Fibroblast of skin of left quadriceps (primary cell): ENCODE data around the gene PAPOLG.
"Not testable (repeated sequence)": the region's sequence is repeated elsewhere in the genome, so short reads cannot be mapped to it uniquely, and the experiment has no call there.

Experiments used
- DNase-seq, 2 experiments: peaks; one replicate each; pipeline ENCODE4 v3.0.0-alpha.2; 2013; ENCODE audit warnings: low read depth in 2 of 2

Gene PAPOLG

GRCh38 chr2:60775048-60775639 is 19.1 kb downstream of the PAPOLG start:
- DNase-seq: no peak

- no peak for DNase-seq
Measured at GRCh38 chr2:60778352-60778751, 22.3 kb downstream of the PAPOLG start.

GRCh38 chr2:60779426-60779825 is 23.4 kb downstream of the PAPOLG start:
- no peak for DNase-seq

GRCh38 chr2:60780721-60781120 is 24.7 kb downstream of the PAPOLG start:
- no peak for DNase-seq

GRCh38 chr2:60793169-60793568 is 37.1 kb downstream of the PAPOLG start:
- DNase-seq: no peak

- peak in 1 of 2 experiments; percentile 3 for DNase-seq
Measured at GRCh38 chr2:60794271-60794863, 38.3 kb downstream of the PAPOLG start.

- DNase-seq: no peak
Measured at GRCh38 chr2:60796573-60797509, 40.8 kb downstream of the PAPOLG start.

- no peak for DNase-seq
Measured at GRCh38 chr2:60804473-60804872, 48.4 kb downstream of the PAPOLG start.

- DNase-seq: no peak
Measured at GRCh38 chr2:60806595-60806987, 50.5 kb downstream of the PAPOLG start.

GRCh38 chr2:60806988-60807681 is 51.1 kb downstream of the PAPOLG start:
- DNase-seq: peak; percentile 79 to 80

- no peak for DNase-seq
Measured at GRCh38 chr2:60808330-60808801, 52.3 kb downstream of the PAPOLG start.

- no peak for DNase-seq
Measured at GRCh38 chr2:60811491-60812375, 55.7 kb downstream of the PAPOLG start.

GRCh38 chr2:60817191-60817590 is 61.1 kb downstream of the PAPOLG start:
- not testable (repeated sequence) for DNase-seq

- no peak for DNase-seq
Measured at GRCh38 chr2:60818272-60818671, 62.2 kb downstream of the PAPOLG start.

GRCh38 chr2:60819155-60819862 is 63.2 kb downstream of the PAPOLG start:
- DNase-seq: no peak

- DNase-seq: no peak
Measured at GRCh38 chr2:60819936-60820335, 63.9 kb downstream of the PAPOLG start.

- no peak for DNase-seq
Measured at GRCh38 chr2:60820416-60821132, 64.5 kb downstream of the PAPOLG start.

GRCh38 chr2:60821133-60821469 is 65.0 kb downstream of the PAPOLG start:
- no peak for DNase-seq

- no peak for DNase-seq
Measured at GRCh38 chr2:60821587-60822302, 65.7 kb downstream of the PAPOLG start.
